ENCODE data around the gene SCGB1A1.
"Not testable (repeated sequence)": the region's sequence is repeated elsewhere in the genome, so short reads cannot be mapped to it uniquely, and the experiment has no call there.

Gene SCGB1A1

GRCh38 chr11:62373464-62374119, 45.2 kb upstream of the SCGB1A1 start:
- Histone ChIP-seq H2AFZ (ENCODE audit: low read depth, low read length, severe bottlenecking) (no peak overlapping the region), H3K9me3 (ENCODE audit: insufficient read depth, low read length) (no peaks in the 10 kb centered on the region), H3K27me3 (ENCODE audit: low read length) (no peaks in the 10 kb centered on the region), H3K79me2 (ENCODE audit: insufficient read depth, low read length) (no peaks in the 10 kb centered on the region), H3K9ac (ENCODE audit: low read length) (no peak overlapping the region), H4K20me1 (ENCODE audit: low read depth, low read length) (no peaks in the 10 kb centered on the region), H3K4me2 (ENCODE audit: low read depth, low read length, poor library complexity, severe bottlenecking) (no peak overlapping the region), H3K27ac (ENCODE audit: low read depth, low read length) (no peak overlapping the region), H3F3A (ENCODE audit: insufficient read depth) (no peaks in the 10 kb centered on the region), H3K9me2 (replicated peaks; ENCODE audit: insufficient read depth, low read length) (no peaks in the 10 kb centered on the region), H3K36me3 (ENCODE audit: low read length) (no peaks in the 10 kb centered on the region), H3K4me3 (ENCODE audit: insufficient read depth, low read length, poor library complexity, severe bottlenecking) (no peak overlapping the region)
- TF ChIP-seq EZH2phosphoT487 (conservative IDR thresholded peaks at IDR 0.05; ENCODE audit: low read length) (no peak), CTCF (IDR thresholded peaks at IDR 0.05; ENCODE audit: insufficient read depth, low read length, poor library complexity, severe bottlenecking) (no peak)

GRCh38 chr11:62374801-62375200, 44.0 kb upstream of the SCGB1A1 start:
- TF ChIP-seq EZH2phosphoT487 (conservative IDR thresholded peaks at IDR 0.05; ENCODE audit: low read length) (no peak), CTCF (IDR thresholded peaks at IDR 0.05; ENCODE audit: insufficient read depth, low read length, poor library complexity, severe bottlenecking) (no peak)
- Histone ChIP-seq H2AFZ (ENCODE audit: low read depth, low read length, severe bottlenecking) (no peak overlapping the region), H3K36me3 (ENCODE audit: low read length) (no peaks in the 10 kb centered on the region), H4K20me1 (ENCODE audit: low read depth, low read length) (no peaks in the 10 kb centered on the region), H3K4me2 (ENCODE audit: low read depth, low read length, poor library complexity, severe bottlenecking) (no peak overlapping the region), H3K27me3 (ENCODE audit: low read length) (no peaks in the 10 kb centered on the region), H3K27ac (ENCODE audit: low read depth, low read length) (no peak overlapping the region), H3K9me2 (replicated peaks; ENCODE audit: insufficient read depth, low read length) (no peaks in the 10 kb centered on the region), H3F3A (ENCODE audit: insufficient read depth) (no peaks in the 10 kb centered on the region), H3K79me2 (ENCODE audit: insufficient read depth, low read length) (no peaks in the 10 kb centered on the region), H3K4me3 (ENCODE audit: insufficient read depth, low read length, poor library complexity, severe bottlenecking) (no peak overlapping the region), H3K9me3 (ENCODE audit: insufficient read depth, low read length) (no peaks in the 10 kb centered on the region), H3K9ac (ENCODE audit: low read length) (no peak overlapping the region)

- not testable (repeated sequence) for H3K9me3 ChIP-seq (ENCODE audit: insufficient read depth, low read length); H3F3A ChIP-seq (ENCODE audit: insufficient read depth); H3K4me3 ChIP-seq (ENCODE audit: insufficient read depth, low read length, poor library complexity, severe bottlenecking); H2AFZ ChIP-seq (ENCODE audit: low read depth, low read length, severe bottlenecking); H3K79me2 ChIP-seq (ENCODE audit: insufficient read depth, low read length); H4K20me1 ChIP-seq (ENCODE audit: low read depth, low read length); H3K36me3 ChIP-seq (ENCODE audit: low read length); H3K9me2 ChIP-seq (replicated peaks; ENCODE audit: insufficient read depth, low read length); H3K27me3 ChIP-seq (ENCODE audit: low read length); H3K27ac ChIP-seq (ENCODE audit: low read depth, low read length); H3K9ac ChIP-seq (ENCODE audit: low read length); H3K4me2 ChIP-seq (ENCODE audit: low read depth, low read length, poor library complexity, severe bottlenecking)
Observed at GRCh38 chr11:62378459-62379063, 40.3 kb upstream of the SCGB1A1 start.

- H3K36me3 ChIP-seq (ENCODE audit: low read length); H3K9ac ChIP-seq (ENCODE audit: low read length); H3K9me2 ChIP-seq (replicated peaks; ENCODE audit: insufficient read depth, low read length); H3F3A ChIP-seq (ENCODE audit: insufficient read depth); H3K4me3 ChIP-seq (ENCODE audit: insufficient read depth, low read length, poor library complexity, severe bottlenecking); H3K9me3 ChIP-seq (ENCODE audit: insufficient read depth, low read length); H3K79me2 ChIP-seq (ENCODE audit: insufficient read depth, low read length); H3K4me2 ChIP-seq (ENCODE audit: low read depth, low read length, poor library complexity, severe bottlenecking); H3K27ac ChIP-seq (ENCODE audit: low read depth, low read length); H2AFZ ChIP-seq (ENCODE audit: low read depth, low read length, severe bottlenecking); H4K20me1 ChIP-seq (ENCODE audit: low read depth, low read length); H3K27me3 ChIP-seq (ENCODE audit: low read length): not testable (repeated sequence)
Observed at GRCh38 chr11:62379586-62379985, 39.2 kb upstream of the SCGB1A1 start.
